H7 (cell line): Measurements from ENCODE around the gene PAX7. TPM values are rescaled to one million over a fixed set of nuclear protein-coding genes. Genes with fewer than 3 reads are reported as not detected.

ENCODE experiments used
- DNase-seq: peaks from one replicate; pipeline ENCODE4 v3.0.0; 2012
- H3K27me3 ChIP-seq: 2 replicates; pipeline ENCODE4 v1.6.0; 2011; ENCODE audit warnings: mild to moderate bottlenecking, low read length; ENCODE audit not compliant: control insufficient read depth, insufficient read depth
- H3K36me3 ChIP-seq: replicated peaks from 2 replicates; pipeline ENCODE4 v1.5.1; 2011; ENCODE audit warnings: low read length; ENCODE audit not compliant: control insufficient read depth, insufficient read depth
- H3K4me3 ChIP-seq: 2 replicates; pipeline ENCODE4 v1.5.1; 2011; ENCODE audit warnings: low read depth, mild to moderate bottlenecking, control low read depth, low read length, moderate library complexity; ENCODE audit not compliant: insufficient read depth
- total RNA-seq: library from RNA; depleted of rRNA; stranded (reverse); fragments of >200 nt; shearing (Covaris generic); gene quantifications from 2 replicates; pipeline ENCODE4 v1.2.3, GENCODE V29; 2014

Gene PAX7
- total RNA-seq, 1 experiment from 2014 or later = 1.6 TPM

DNA sequence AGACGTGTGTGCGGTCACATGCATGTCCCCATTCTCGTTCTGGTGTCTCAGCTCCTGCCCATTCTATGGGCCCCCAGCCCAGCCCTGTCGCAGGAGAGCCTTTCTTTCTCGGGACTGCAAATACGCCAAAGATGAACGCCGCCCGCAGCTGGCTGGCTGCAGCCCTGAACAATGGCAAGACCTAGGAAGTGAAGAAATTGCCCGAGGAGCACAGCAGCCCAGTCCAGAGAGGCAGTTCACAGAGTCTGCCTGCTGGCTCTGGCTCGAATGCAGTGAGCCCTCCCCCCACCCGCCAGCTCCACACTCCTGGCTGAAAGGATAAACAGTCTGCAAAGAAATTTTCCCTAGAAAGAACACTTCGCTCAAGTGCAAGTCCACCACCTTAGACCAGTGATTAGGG is 23.3 kb downstream of the PAX7 start:
- Histone ChIP-seq H3K4me3 (no peak overlapping the region), H3K27me3 (peaks cover 61% of the 10 kb centered on the region), H3K36me3 (no peaks in the 10 kb centered on the region)
- peak; percentile 77 for DNase-seq

DNA sequence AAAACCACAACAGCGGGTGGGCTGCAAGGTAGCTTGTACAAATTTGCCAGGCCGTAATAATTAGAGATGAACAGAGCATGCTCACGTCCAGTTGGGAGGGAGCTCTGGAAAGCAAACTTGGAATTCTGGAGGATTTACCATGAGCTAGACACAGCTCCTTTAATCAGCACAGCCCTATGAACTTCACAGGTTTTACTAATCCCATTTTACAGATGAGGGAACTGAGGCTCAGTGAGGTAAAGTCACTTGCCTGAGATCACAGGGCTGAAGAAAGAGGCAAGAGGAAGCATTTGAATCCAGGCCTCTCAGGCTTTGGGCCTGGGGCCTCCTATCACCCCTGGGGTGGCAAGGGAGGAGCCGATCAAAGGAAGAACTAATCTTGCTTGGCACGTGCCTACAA is 24.0 kb downstream of the PAX7 start:
- no peak for DNase-seq
- peaks cover 56% of the 10 kb centered on the region for H3K27me3 ChIP-seq
- H3K4me3 ChIP-seq = no peak overlapping the region
- no peaks in the 10 kb centered on the region for H3K36me3 ChIP-seq

DNA sequence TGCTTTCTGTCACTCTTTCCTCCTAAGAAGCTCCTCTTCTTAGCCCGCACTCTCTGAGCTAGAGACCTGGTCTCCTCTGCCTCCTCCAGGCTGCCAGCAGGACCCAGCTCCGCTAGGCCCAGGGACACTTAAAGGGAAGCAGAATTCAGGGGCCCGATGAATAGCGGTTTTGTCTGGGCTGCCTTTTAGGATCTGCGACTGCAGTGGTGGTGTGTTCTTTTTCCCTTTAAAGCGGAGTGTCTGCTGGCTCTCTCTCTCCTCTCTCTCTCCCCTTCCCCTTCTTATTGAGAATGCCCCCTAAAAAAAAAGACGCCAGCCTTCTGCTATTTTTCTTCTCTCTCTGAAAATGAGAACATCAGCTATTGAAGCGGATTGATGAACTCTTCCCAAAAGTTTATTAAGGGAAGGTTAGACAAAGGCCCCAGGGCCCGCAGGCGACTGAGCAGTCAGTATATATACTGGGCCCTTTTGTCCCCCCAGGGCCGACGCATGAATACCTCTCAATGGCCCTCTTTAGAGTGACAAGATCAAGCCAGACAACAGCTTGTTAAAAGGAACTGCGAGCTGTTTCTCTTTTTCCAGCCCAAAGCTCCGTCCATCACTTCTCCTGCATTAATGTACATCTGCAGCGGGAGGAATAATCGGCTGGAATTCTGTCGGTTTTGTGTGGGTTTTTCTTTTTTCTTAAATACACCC is 27.0 kb downstream of the PAX7 start:
- DNase-seq = no peak
- Histone ChIP-seq H3K4me3 (no peak overlapping the region), H3K36me3 (no peaks in the 10 kb centered on the region), H3K27me3 (peaks cover 36% of the 10 kb centered on the region)

DNA sequence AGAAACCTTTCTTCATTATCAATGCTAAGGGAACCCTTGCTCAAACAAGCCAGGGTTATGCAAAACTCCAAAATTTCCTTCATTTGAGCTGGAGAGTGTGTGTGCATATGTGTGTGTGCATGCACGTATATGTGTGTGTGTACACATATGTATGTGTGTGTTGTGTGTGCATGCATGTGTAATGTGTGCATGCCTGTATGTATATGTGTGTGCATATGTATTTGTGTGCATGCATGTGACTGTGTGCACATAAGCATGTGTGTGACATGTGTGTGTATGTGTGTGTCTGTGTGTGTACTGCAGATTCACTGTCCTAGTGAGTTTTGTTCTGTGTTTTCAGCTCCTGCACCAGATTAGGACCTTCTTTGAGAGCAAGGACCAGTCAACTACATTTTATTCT is 28.2 kb downstream of the PAX7 start:
- H3K36me3 ChIP-seq = no peaks in the 10 kb centered on the region
- DNase-seq = no peak
- H3K27me3 ChIP-seq = peaks cover 27% of the 10 kb centered on the region
- no peak overlapping the region for H3K4me3 ChIP-seq

DNA sequence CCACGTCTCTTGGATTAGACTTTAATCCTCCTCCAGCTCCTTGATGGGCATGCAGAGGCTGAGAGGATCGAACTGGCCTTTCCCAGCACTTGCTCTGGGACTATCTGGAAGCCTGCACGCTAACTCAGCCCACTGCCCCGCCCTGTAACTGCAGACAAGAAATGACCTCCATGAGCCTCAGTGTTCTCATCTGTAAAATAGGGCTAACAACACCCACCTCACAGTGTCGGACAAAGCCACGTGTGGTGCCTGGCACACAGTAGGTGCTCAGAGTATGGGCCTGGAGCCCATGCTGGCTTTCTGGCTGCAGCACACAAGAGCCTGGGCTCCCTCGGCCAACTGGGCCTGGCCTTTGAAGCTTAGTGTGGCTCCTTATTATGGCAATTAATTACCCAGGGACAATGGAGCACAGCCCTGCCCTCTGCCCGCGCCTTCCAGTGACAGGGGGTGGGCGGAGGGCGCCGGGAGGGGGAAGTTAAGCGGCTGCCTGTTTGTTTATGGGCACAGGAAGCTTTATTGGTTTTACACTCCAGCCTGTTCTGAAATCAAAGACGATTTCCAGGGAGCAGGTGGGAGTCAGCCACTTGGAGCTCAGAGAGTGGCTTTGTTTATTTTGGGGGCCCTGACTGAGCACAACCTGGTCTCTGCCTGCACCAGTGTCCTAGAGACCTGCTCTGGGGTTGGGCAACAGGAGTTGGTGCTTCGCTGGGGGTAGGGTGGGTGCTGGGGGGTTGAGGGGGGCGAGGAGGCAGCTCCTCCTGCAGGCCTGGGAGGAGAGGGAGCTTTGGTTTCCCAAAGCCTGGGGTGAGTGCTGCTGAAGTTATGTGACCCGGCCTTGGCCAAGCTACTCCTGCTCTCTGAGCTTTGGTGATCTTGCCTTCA is 31.0 kb downstream of the PAX7 start:
- no peak overlapping the region for H3K4me3 ChIP-seq
- peak; percentile 64 for DNase-seq
- H3K36me3 ChIP-seq = no peaks in the 10 kb centered on the region
- H3K27me3 ChIP-seq = peaks cover 19% of the 10 kb centered on the region

DNA sequence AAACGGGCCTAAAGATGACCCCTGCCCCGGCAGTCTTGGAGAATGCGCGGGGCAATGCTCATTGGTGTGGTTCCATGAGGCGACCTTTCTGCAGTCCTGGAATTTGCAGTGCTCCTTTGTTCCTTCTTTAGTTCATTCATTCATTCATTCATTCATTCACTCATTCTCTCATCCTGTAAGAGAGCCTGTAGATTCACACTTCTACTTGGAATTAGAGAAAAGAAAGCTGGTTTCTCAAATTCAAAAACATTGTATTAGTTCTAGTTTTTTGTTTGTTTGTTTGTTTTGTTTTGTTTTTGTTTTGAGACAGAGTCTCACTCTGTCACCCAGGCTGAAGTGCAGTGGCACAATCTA is 31.6 kb downstream of the PAX7 start:
- no peaks in the 10 kb centered on the region for H3K36me3 ChIP-seq
- H3K27me3 ChIP-seq = peaks cover 17% of the 10 kb centered on the region
- DNase-seq = no peak
- no peak overlapping the region for H3K4me3 ChIP-seq

DNA sequence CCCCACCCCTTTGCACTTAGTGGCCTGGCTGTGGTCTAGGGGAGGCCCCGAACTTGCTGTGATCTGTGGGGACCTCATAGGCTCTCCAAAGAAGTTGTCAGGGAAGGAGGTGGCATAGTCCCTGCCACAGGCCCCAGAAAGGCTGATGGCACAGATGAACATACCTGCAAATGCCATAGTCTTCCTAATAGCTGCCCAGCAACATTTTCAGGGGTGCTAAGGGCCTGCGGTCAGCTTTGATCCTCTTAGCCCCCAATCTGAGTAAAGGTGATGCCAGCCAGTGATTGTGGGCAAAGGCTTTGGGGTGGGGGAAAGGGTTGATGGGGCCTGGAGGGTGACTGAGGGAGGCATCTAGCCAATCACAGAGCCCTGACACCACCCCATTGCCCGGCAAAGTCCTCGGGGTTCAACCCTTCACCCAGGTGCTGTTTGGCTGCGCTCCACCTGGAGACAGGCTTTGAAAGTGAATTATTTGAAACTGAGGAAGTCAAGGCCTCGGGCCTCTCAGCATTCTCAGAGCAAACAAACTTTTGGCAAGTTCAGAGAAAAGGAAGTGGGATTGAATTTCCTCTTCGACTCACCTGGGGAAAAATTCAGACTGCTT is 35.8 kb downstream of the PAX7 start:
- no peak for DNase-seq
- Histone ChIP-seq H3K36me3 (no peaks in the 10 kb centered on the region), H3K27me3 (peaks cover 8% of the 10 kb centered on the region), H3K4me3 (no peak overlapping the region)

DNA sequence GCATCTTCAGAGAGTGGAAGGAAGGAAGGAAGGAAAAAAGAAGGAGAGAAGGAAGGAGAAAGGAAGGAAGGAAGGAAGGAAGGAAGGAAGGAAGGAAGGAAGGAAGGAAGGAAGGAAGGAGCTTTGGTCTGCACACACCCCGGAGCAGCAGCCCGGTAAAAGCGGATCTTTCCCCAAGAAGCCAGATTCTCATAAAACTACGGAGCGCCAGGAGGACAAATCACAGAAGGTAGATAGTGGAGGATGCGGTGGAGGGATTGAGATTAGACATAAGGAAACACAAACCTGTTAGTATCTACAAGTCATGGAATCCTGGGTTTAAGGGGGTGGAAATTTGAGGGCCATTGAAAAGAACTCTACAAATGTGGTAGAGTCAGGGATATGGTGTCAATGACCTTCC is 36.7 kb downstream of the PAX7 start:
- Histone ChIP-seq H3K27me3 (peaks cover 8% of the 10 kb centered on the region), H3K4me3 (no peak overlapping the region), H3K36me3 (no peaks in the 10 kb centered on the region)
- no peak for DNase-seq

DNA sequence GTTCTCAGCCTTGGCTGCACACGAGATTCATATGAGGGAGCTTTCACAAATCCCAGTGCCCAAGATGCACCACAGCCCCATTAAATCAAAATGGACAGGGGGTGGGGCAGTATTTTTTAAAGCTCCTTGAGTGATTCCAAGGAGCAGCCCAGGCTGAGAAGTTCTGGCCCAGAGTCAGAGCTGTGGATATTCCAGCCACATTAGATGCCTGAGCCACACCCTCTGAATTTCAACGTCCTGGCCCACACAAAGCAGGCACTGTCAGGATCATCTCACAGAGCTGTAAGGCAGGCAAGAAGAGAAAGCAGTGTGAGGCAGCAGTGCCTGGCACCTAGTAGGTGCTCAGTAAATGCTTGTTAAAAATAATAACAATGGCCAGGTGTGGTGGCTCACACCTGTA is 37.4 kb downstream of the PAX7 start:
- Histone ChIP-seq H3K36me3 (no peaks in the 10 kb centered on the region), H3K4me3 (no peak overlapping the region), H3K27me3 (peaks cover 8% of the 10 kb centered on the region)
- no peak for DNase-seq

DNA sequence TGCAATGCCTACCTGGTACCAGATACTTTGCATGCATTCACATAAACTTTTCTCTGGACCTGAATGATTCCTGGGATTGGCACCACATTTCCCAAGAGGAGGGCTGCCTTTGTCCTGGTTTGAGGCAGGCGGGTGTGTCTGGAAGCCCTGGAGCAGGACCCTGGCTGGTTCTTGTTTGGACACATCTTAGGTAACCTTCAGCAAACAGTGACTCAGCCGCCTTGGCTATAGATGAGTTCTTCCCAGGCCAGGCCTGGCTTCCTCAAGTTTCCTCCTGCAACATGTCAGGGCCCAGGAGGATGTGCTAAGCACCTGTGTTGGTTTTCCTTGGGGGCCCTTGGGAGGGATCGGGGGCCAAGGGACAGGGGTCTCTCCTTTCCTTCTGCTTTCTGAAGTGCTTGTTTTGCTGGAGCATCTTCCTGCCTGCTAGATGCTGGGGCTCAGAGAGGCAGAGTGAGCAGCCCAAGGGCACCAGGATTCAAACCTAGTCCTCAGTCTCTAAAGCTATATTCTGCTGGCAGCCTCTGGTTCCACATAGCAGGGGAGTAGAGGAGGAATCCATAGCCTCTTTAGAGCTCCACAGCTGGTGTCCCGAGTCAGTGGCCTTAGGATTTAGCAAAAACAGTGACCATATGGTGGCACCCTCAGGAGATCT is 38.2 kb downstream of the PAX7 start:
- H3K27me3 ChIP-seq = peaks cover 7% of the 10 kb centered on the region

DNA sequence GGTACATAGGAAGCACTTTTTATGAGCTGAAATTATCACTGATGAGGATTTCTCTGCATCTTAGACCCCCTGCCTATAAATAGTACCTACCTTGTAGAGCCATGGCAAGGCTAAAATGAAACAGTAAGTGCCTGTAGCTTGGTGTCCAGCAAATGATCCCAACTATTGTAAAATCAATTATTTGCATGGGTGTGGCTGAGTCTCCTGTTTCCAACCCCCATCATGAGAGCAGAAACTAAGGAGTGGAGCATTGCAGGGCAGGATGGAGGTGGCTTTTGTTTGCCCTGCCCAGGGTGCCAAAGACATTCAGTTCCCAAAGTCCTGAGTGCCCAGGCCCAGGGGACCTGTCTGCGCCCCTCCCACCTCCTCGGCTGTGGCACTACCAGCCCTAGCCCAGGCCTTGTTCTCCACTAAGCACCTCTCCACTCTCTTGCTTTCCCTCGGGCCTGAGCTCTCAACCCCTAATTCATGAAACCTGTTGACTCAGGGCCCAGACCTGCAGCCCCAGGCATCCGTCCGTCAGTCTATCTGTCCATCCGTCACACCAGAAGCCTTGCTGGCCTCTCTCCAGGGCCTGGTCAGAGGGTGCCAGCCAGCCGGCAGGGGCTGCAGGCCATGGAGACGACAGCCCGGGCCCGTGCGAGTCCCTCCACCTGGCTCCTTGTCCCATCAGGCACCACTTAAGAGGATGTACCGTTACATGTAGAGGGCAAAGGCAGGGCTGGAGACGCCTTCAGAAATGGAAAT is 39.6 kb downstream of the PAX7 start:
- no peaks in the 10 kb centered on the region for H3K36me3 ChIP-seq
- no peak for DNase-seq
- peaks cover 15% of the 10 kb centered on the region for H3K27me3 ChIP-seq
- H3K4me3 ChIP-seq = no peak overlapping the region

More for the DNA sequence above, 38.2 kb downstream of the PAX7 start:
- H3K36me3 ChIP-seq = no peaks in the 10 kb centered on the region
- no peak for DNase-seq
- H3K4me3 ChIP-seq = no peak overlapping the region

DNA sequence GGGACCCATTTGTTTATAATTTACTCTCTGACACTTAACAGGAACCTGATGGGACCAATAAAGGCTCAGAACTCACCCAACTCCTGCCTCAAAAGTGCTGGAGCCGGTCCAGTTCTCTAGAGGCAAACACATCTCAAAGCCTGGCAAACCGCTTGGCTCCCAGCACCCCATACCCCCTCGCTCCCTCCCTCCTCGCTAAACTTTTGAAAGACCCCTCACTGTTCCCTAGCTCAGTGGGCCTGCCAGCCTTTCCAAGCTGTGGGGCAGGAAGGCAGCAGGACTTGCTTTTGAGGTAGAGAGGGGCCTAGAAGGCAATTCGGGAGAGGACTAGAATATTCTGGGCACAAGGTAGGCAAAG is 40.2 kb downstream of the PAX7 start:
- no peaks in the 10 kb centered on the region for H3K36me3 ChIP-seq
- DNase-seq = no peak
- H3K4me3 ChIP-seq = no peak overlapping the region
- H3K27me3 ChIP-seq = peaks cover 21% of the 10 kb centered on the region

DNA sequence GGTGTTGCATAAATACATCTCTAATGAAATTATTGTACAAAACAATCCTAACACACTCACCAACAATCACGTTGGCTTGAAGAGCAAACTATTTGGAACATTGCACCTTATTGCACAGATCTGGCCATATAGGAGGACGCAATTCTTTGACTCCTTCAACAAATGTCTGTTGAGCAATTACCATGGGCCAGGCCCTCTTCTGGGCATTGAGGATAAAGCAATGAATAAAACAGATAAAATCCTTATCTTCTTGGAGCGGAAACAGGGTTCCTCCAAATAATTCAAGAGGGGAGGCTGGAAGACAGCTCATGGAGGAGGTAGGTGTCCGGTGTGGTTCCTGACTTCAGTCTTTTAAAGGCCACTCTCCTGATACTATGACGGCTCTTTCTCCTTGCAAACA is 43.3 kb downstream of the PAX7 start:
- Histone ChIP-seq H3K36me3 (no peaks in the 10 kb centered on the region), H3K4me3 (no peak overlapping the region), H3K27me3 (peaks cover 29% of the 10 kb centered on the region)
- DNase-seq = no peak

DNA sequence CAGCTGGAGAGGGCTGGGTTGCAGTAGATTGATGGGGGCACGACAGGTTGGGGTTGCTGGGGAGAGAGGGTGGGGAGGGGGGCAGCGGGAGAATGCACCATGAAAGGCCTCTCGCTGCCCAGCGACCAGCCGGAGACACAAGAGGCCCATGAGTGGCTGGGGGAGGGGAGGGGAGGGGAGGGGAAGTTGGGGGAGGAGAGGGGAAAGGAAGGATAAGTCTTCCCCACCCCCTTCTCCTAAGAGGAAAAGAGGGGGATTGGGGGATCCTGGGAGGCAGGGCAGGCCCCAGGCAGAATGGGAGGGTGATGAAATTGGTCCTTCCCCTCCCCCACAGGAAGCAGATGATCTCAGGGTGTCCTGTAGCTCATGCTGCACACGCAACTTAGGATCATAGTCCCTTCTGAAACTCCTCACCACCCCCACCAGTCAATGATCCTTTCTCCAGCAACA is 45.7 kb downstream of the PAX7 start:
- H3K27me3 ChIP-seq = peaks cover 37% of the 10 kb centered on the region
- DNase-seq = peak; percentile 72
- H3K36me3 ChIP-seq = no peaks in the 10 kb centered on the region
- H3K4me3 ChIP-seq = no peak overlapping the region
